ENCODE results near the gene SLC25A13. TPM values are rescaled to one million over a fixed set of nuclear protein-coding genes. Genes with fewer than 3 reads are reported as not detected.

The SLC25A13 gene
- total RNA-seq, 3 donors from 2014 or later = 33.1 to 39.0 (median 33.2) TPM

GRCh38 chr7:96316949-96317348 lies 4.9 kb downstream of the SLC25A13 start:
- H3K4me3 ChIP-seq = no peak overlapping the region
- no peak overlapping the region for H3K27ac ChIP-seq
- no peaks in the 10 kb centered on the region for H3K36me3 ChIP-seq
- intact Hi-C loops (cut with DNase I; ENCODE audit: low total_unique reads) = no loop called here
- peaks cover 0 to 10% of the 10 kb centered on the region in 2 donors for H3K4me1 ChIP-seq
- no peak for DNase-seq (ENCODE audit: low spot score in 2 of 2)
- H3K27me3 ChIP-seq = no peaks in the 10 kb centered on the region
- no peaks in the 10 kb centered on the region for H3K9me3 ChIP-seq
- TF ChIP-seq POLR2AphosphoS5 (IDR thresholded peaks at IDR 0.05) (no peak), CTCF (IDR thresholded peaks at IDR 0.05) (no peak), POLR2A (IDR thresholded peaks at IDR 0.05) (no peak)

GRCh38 chr7:96315125-96315512 lies 6.8 kb downstream of the SLC25A13 start:
- H3K4me1 ChIP-seq = peaks cover 0 to 4% of the 10 kb centered on the region in 2 donors
- H3K36me3 ChIP-seq = no peaks in the 10 kb centered on the region
- H3K9me3 ChIP-seq = no peaks in the 10 kb centered on the region
- no peak for TF ChIP-seq POLR2A (IDR thresholded peaks at IDR 0.05)
- no peak for TF ChIP-seq CTCF (IDR thresholded peaks at IDR 0.05)
- no peak for TF ChIP-seq POLR2AphosphoS5 (IDR thresholded peaks at IDR 0.05)
- H3K27me3 ChIP-seq = no peaks in the 10 kb centered on the region
- intact Hi-C loops (cut with DNase I; ENCODE audit: low total_unique reads) = no loop called here
- DNase-seq (ENCODE audit: low spot score in 2 of 2) = no peak
- no peak overlapping the region for H3K4me3 ChIP-seq
- H3K27ac ChIP-seq = peak overlapping the region in 1 of 2 donors; percentile 66

- DNase-seq (ENCODE audit: low spot score in 2 of 2) = peak in 1 of 2 donors; percentile 81
- Histone ChIP-seq H3K4me1 (peaks cover 0 to 4% of the 10 kb centered on the region in 2 donors), H3K27ac (peak overlapping the region in 1 of 2 donors; percentile 66), H3K36me3 (no peaks in the 10 kb centered on the region), H3K9me3 (no peaks in the 10 kb centered on the region), H3K27me3 (no peaks in the 10 kb centered on the region), H3K4me3 (no peak overlapping the region)
- intact Hi-C loops (cut with DNase I; ENCODE audit: low total_unique reads) = no loop called here
- no peak for TF ChIP-seq CTCF (IDR thresholded peaks at IDR 0.05)
- TF ChIP-seq POLR2AphosphoS5 (IDR thresholded peaks at IDR 0.05) = peak in 1 of 3 donors; percentile 58
These were observed 7.3 kb downstream of the SLC25A13 start for GRCh38 chr7:96314402-96315124.

GRCh38 chr7:96313940-96314339 lies 8.0 kb downstream of the SLC25A13 start:
- no peak for DNase-seq (ENCODE audit: low spot score in 2 of 2)
- H3K27me3 ChIP-seq = no peaks in the 10 kb centered on the region
- TF ChIP-seq CTCF (IDR thresholded peaks at IDR 0.05) (no peak), POLR2A (IDR thresholded peaks at IDR 0.05) (no peak), POLR2AphosphoS5 (IDR thresholded peaks at IDR 0.05) (no peak)
- H3K9me3 ChIP-seq = no peaks in the 10 kb centered on the region
- intact Hi-C loops (cut with DNase I; ENCODE audit: low total_unique reads) = no loop called here
- H3K36me3 ChIP-seq = no peaks in the 10 kb centered on the region
- H3K27ac ChIP-seq = peak overlapping the region in 1 of 2 donors; percentile 66
- H3K4me1 ChIP-seq = peaks cover 0 to 4% of the 10 kb centered on the region in 2 donors
- no peak overlapping the region for H3K4me3 ChIP-seq

GRCh38 chr7:96312502-96312901 lies 9.4 kb downstream of the SLC25A13 start:
- Histone ChIP-seq H3K27ac (no peak overlapping the region), H3K4me1 (peaks cover 0 to 4% of the 10 kb centered on the region in 2 donors), H3K4me3 (no peak overlapping the region), H3K36me3 (no peaks in the 10 kb centered on the region), H3K27me3 (no peaks in the 10 kb centered on the region), H3K9me3 (no peaks in the 10 kb centered on the region)
- no peak for TF ChIP-seq CTCF (IDR thresholded peaks at IDR 0.05)
- no peak for TF ChIP-seq POLR2AphosphoS5 (IDR thresholded peaks at IDR 0.05)
- TF ChIP-seq POLR2A (IDR thresholded peaks at IDR 0.05) = no peak
- DNase-seq (ENCODE audit: low spot score in 2 of 2) = no peak
- intact Hi-C loops (cut with DNase I; ENCODE audit: low total_unique reads) = no loop called here

Measured in breast epithelium (tissue), 4 donors.